Progenitor cell of endocrine pancreas (in vitro differentiated cells): ENCODE data around the gene AKAP10. TPM values are rescaled to one million over a fixed set of nuclear protein-coding genes. Genes with fewer than 3 reads are reported as not detected.
A peak's percentile ranks its signal among the peaks of the same experiment; 100 is the strongest.

Experiments
- DNase-seq: peaks from one replicate; pipeline ENCODE4 v3.0.0; 2021; ENCODE audit warnings: low spot score; ENCODE audit not compliant: unreplicated experiment
- H3K27ac Mint-ChIP-seq: 2 replicates; pipeline ENCODE4 v1.8.0; 2021; ENCODE audit warnings: mild to moderate bottlenecking, moderate library complexity, mixed read lengths
- H3K27me3 Mint-ChIP-seq: 2 replicates; pipeline ENCODE4 v1.8.0; 2021; ENCODE audit warnings: mixed read lengths
- H3K36me3 Mint-ChIP-seq: 2 replicates; pipeline ENCODE4 v1.8.0; 2022; ENCODE audit warnings: mixed read lengths; ENCODE audit not compliant: insufficient read depth
- H3K4me1 Mint-ChIP-seq: 2 replicates; pipeline ENCODE4 v1.8.0; 2021; ENCODE audit warnings: low read depth, mixed read lengths
- H3K4me3 Mint-ChIP-seq: 2 replicates; pipeline ENCODE4 v1.8.0; 2021; ENCODE audit warnings: low read depth, mild to moderate bottlenecking, moderate library complexity, mixed read lengths
- H3K9me3 Mint-ChIP-seq: 2 replicates; pipeline ENCODE4 v1.8.0; 2021; ENCODE audit warnings: low read depth, mixed read lengths
- total RNA-seq: library from RNA; stranded (reverse); gene quantifications from 2 replicates; pipeline ENCODE4 v1.2.1, GENCODE V29; 2021
- TF ChIP-seq, protein P1 (sequence below): fragments of 200-600 bp; sonication (generic); IDR thresholded peaks from one replicate; pipeline ENCODE4 v1.5.0; 2021; ENCODE audit warnings: antibody characterized with exemption, mild to moderate bottlenecking; ENCODE audit not compliant: unreplicated experiment

Gene AKAP10
- total RNA-seq, 1 donor from 2014 or later = 38.2 TPM

DNA sequence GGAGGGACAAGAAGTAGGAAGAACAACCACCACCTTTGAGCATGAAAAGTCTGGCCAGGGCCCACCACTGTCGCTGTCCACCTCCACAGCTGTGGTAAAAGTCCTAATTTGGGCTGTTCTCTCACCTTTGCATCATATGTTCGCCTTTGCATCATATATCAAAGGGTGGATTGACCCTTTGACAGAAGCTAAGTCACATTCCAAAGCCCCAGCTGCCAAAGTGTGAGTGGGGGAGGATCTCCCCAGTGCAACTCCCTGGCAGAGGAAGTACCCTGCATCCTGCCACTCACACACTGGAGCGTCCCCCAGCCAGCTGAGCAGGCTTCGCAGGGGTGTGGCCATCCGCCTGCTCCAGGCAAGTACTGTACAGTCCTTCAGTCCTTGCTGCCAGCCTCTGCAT lies 18.9 kb upstream of the AKAP10 start:
- peaks cover 25% of the 10 kb centered on the region for H3K27me3 Mint-ChIP-seq
- no peaks in the 10 kb centered on the region for H3K9me3 Mint-ChIP-seq
- DNase-seq = no peak
- H3K27ac Mint-ChIP-seq = no peak overlapping the region
- peaks cover 8% of the 10 kb centered on the region for H3K4me1 Mint-ChIP-seq
- TF ChIP-seq, protein P1, sequence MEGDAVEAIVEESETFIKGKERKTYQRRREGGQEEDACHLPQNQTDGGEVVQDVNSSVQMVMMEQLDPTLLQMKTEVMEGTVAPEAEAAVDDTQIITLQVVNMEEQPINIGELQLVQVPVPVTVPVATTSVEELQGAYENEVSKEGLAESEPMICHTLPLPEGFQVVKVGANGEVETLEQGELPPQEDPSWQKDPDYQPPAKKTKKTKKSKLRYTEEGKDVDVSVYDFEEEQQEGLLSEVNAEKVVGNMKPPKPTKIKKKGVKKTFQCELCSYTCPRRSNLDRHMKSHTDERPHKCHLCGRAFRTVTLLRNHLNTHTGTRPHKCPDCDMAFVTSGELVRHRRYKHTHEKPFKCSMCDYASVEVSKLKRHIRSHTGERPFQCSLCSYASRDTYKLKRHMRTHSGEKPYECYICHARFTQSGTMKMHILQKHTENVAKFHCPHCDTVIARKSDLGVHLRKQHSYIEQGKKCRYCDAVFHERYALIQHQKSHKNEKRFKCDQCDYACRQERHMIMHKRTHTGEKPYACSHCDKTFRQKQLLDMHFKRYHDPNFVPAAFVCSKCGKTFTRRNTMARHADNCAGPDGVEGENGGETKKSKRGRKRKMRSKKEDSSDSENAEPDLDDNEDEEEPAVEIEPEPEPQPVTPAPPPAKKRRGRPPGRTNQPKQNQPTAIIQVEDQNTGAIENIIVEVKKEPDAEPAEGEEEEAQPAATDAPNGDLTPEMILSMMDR = no peak
- no peaks in the 10 kb centered on the region for H3K36me3 Mint-ChIP-seq
- no peak overlapping the region for H3K4me3 Mint-ChIP-seq

- TF ChIP-seq, protein P1 = no peak
- peaks cover 30% of the 10 kb centered on the region for H3K27me3 Mint-ChIP-seq
These were observed 18.5 kb upstream of the AKAP10 start for GRCh38 chr17:19996086-19996485.

DNA sequence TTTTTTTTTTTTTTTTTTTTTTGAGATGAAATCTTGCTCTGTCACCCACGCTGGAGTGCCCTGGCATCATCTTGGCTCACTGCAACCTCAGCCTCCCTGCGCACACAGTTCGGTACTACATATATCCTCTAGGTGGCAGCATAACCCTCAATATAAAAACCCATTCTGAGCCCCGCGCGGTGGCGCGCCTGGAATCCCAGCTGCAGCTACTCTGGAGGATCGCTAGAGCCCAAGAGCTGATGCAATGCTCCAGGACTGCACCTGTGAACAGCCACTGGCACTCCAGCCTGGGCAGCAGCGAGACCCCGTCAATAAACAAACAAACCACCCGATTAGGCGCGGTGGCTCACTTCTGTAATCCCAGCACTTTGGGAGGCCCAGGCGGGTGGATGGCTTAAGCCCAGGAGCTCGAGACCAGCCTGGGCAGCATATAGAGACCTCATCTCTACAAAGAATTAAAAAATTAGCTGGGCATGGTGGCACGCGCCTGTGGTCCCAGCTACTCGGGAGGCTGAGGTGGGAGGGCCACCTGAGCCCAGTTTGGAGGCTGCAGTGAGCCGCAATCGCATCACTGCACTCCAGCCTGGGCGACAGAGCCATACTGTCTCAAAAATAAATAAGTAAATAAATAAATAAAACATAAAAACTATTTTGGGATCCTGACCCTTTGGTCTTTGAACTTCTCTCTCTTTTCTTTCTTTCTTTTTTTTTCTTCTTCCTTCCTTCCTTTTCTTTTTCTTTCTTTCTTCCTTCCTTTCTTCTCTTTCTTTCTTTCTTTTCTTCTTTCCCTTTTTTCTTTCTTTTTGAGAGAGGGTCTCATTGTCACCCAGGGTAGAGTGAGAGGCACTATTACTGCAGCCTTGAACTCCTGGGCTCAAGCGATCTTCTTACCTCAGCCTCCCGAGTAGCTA lies 15.4 kb upstream of the AKAP10 start:
- Mint-ChIP-seq H3K36me3 (no peaks in the 10 kb centered on the region), H3K27me3 (peaks cover 27% of the 10 kb centered on the region), H3K4me1 (peaks cover 1% of the 10 kb centered on the region), H3K27ac (peak overlapping the region; percentile 86), H3K9me3 (no peaks in the 10 kb centered on the region), H3K4me3 (no peak overlapping the region)
- DNase-seq = peak; percentile 81
- TF ChIP-seq, protein P1 = peak; percentile 80

More at GRCh38 chr17:19996086-19996485, 18.5 kb upstream of the AKAP10 start:
- Mint-ChIP-seq H3K36me3 (no peaks in the 10 kb centered on the region), H3K9me3 (no peaks in the 10 kb centered on the region), H3K27ac (no peak overlapping the region), H3K4me1 (peaks cover 8% of the 10 kb centered on the region), H3K4me3 (no peak overlapping the region)
- no peak for DNase-seq

DNA sequence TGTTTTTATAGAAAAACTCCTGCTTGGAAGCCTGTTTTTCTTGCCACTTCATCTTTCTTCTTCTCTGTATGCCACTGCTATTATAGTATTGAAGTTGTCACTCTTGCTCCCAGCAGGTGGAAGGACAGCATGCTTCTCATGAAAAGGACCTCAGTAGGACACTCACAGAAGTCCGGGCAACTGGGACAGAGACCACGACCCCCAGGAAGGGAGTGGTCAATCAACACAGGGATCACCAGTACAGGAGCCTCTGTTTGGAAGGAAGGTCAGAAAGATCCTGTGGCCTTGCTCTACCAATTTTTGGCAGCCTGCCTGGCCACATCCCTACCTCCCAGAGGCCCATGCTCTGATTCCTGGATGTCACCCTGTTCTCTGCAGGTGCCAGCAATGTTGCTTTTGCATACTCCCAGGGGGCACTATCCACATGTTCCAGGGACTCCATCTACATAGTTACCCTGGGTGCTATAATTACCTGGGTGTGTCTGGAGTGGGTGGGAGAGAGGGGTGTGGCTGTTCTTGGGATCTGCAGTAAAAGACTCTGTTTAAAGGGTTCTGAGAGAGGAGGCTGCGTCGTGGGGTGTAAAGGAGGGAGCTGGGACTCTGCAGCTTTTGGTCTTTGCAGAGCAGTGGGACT lies 13.7 kb upstream of the AKAP10 start:
- H3K36me3 Mint-ChIP-seq = no peaks in the 10 kb centered on the region
- H3K27ac Mint-ChIP-seq = peak overlapping the region; percentile 34
- peaks cover 24% of the 10 kb centered on the region for H3K27me3 Mint-ChIP-seq
- TF ChIP-seq, protein P1 = no peak
- peaks cover 3% of the 10 kb centered on the region for H3K4me1 Mint-ChIP-seq
- no peak overlapping the region for H3K4me3 Mint-ChIP-seq
- no peak for DNase-seq
- no peaks in the 10 kb centered on the region for H3K9me3 Mint-ChIP-seq

- DNase-seq = no peak
- Mint-ChIP-seq H3K4me1 (peaks cover 3% of the 10 kb centered on the region), H3K27me3 (peaks cover 24% of the 10 kb centered on the region), H3K9me3 (no peaks in the 10 kb centered on the region), H3K27ac (no peak overlapping the region), H3K4me3 (no peak overlapping the region), H3K36me3 (no peaks in the 10 kb centered on the region)
- TF ChIP-seq, protein P1 = no peak
These were observed 10.3 kb upstream of the AKAP10 start for GRCh38 chr17:19987897-19988296.
